ENCODE data around the gene SNX32. TPM values are rescaled to one million over a fixed set of nuclear protein-coding genes. Genes with fewer than 3 reads are reported as not detected.

Gene SNX32
- total RNA-seq, 1 donor from 2014 or later, result 0.79 TPM

GRCh38 chr11:65854852-65855837 lies 21.4 kb downstream of the SNX32 start:
- DNase-seq (ENCODE audit: low read depth, low spot score), result no peak

GRCh38 chr11:65855927-65856363 lies 22.2 kb downstream of the SNX32 start:
- DNase-seq (ENCODE audit: low read depth, low spot score), result no peak

- DNase-seq (ENCODE audit: low read depth, low spot score), result no peak
These were observed 23.1 kb downstream of the SNX32 start for GRCh38 chr11:65856689-65857499.

GRCh38 chr11:65857500-65857852 lies 23.7 kb downstream of the SNX32 start:
- DNase-seq (ENCODE audit: low read depth, low spot score), result no peak

GRCh38 chr11:65857853-65858680 lies 24.3 kb downstream of the SNX32 start, which contains the start of gene CFL1:
Gene CFL1, minus strand, starts transcription at chr11:65858180. Its CDS starts 81 bp downstream, at chr11:65858099.
- DNase-seq (ENCODE audit: low read depth, low spot score), result peak; percentile 89

GRCh38 chr11:65858681-65859087 lies 24.9 kb downstream of the SNX32 start:
- no peak for DNase-seq (ENCODE audit: low read depth, low spot score)

- DNase-seq (ENCODE audit: low read depth, low spot score), result peak; percentile 95
These were observed 25.5 kb downstream of the SNX32 start for GRCh38 chr11:65859095-65859811.

- no peak for DNase-seq (ENCODE audit: low read depth, low spot score)
These were observed 26.1 kb downstream of the SNX32 start for GRCh38 chr11:65859812-65860277.

- DNase-seq (ENCODE audit: low read depth, low spot score), result peak; percentile 94
These were observed 26.8 kb downstream of the SNX32 start, which contains the start of gene MUS81 for GRCh38 chr11:65860278-65861164. Gene MUS81, plus strand, starts transcription at chr11:65860433. Its CDS starts 321 bp downstream, at chr11:65860754.

- DNase-seq (ENCODE audit: low read depth, low spot score), result no peak
These were observed 27.4 kb downstream of the SNX32 start for GRCh38 chr11:65861165-65861505.

GRCh38 chr11:65861533-65862183 lies 27.9 kb downstream of the SNX32 start:
- no peak for DNase-seq (ENCODE audit: low read depth, low spot score)

GRCh38 chr11:65862191-65862735 lies 28.5 kb downstream of the SNX32 start:
- DNase-seq (ENCODE audit: low read depth, low spot score), result no peak

GRCh38 chr11:65862941-65863888 lies 29.5 kb downstream of the SNX32 start:
- no peak for DNase-seq (ENCODE audit: low read depth, low spot score)

GRCh38 chr11:65863889-65864705 lies 30.3 kb downstream of the SNX32 start:
- DNase-seq (ENCODE audit: low read depth, low spot score), result no peak

GRCh38 chr11:65864706-65865471 lies 31.1 kb downstream of the SNX32 start:
- no peak for DNase-seq (ENCODE audit: low read depth, low spot score)
